Transverse colon (tissue), 4 donors: Measurements from ENCODE around the gene NFKBIZ. TPM values are rescaled to one million over a fixed set of nuclear protein-coding genes. Genes with fewer than 3 reads are reported as not detected.
A peak's percentile ranks its signal among the peaks of the same experiment; 100 is the strongest.
"Not testable (repeated sequence)": the region's sequence is repeated elsewhere in the genome, so short reads cannot be mapped to it uniquely, and the experiment has no call there.

Source experiments
- DNase-seq: peaks from one replicate; pipeline ENCODE4 v3.0.0-alpha.2; 2019
- H3K27ac ChIP-seq, 4 donors: fragments of 200-600 bp; sonication (generic); 2 replicates each; pipeline ENCODE4 v1.5.1; 2016 to 2018; ENCODE audit warnings: inconsistent platforms in 4 of 4
- H3K27me3 ChIP-seq: fragments of 200-600 bp; sonication (generic); 2 replicates; pipeline ENCODE4 v1.5.1; 2017; ENCODE audit warnings: inconsistent platforms
- H3K36me3 ChIP-seq, 4 donors: fragments of 200-600 bp; sonication (generic); 2 replicates each; pipeline ENCODE4 v1.5.1; 2017 to 2019; ENCODE audit warnings: inconsistent platforms in 4 of 4
- H3K4me1 ChIP-seq, 4 donors: fragments of 200-600 bp; sonication (generic); 2 replicates each; pipeline ENCODE4 v1.5.1; 2017 to 2020; ENCODE audit warnings: inconsistent platforms in 4 of 4
- H3K4me3 ChIP-seq, 4 donors: fragments of 200-600 bp; sonication (generic); 1 replicate in 1 of 4; 2 replicates in 3 of 4; pipeline versions ENCODE4 v1.5.1 to v1.6.1; 2017 to 2019; ENCODE audit warnings: inconsistent platforms in 4 of 4
- H3K9me3 ChIP-seq, 2 donors: fragments of 200-600 bp; sonication (generic); 2 replicates each; pipeline ENCODE4 v1.5.1; 2017 to 2019; ENCODE audit warnings: inconsistent platforms in 2 of 2
- EP300 ChIP-seq: sonication (generic); formaldehyde crosslinking; IDR thresholded peaks from one replicate; pipeline ENCODE4 v1.6.1; 2017; ENCODE audit warnings: antibody characterized with exemption, low read depth
- POLR2A ChIP-seq: fragments of 450-650 bp; IDR thresholded peaks from one replicate; pipeline ENCODE4 v1.6.1; 2016; ENCODE audit warnings: antibody characterized with exemption, mild to moderate bottlenecking, moderate library complexity
- POLR2AphosphoS5 ChIP-seq, 3 donors: sonication (generic); formaldehyde crosslinking; IDR thresholded peaks; one replicate each; pipeline ENCODE4 v1.6.1; 2016; ENCODE audit warnings: antibody characterized with exemption in 3 of 3
- WGBS, 2 donors: methylation state at CpG; one replicate each; pipeline ENCODE4 v1.1.5; 2018; ENCODE audit warnings: low coverage in 1 of 2; 5-methylcytosine and 5-hydroxymethylcytosine counted together
- in situ Hi-C, 4 donors: fragments of 200-750 bp; cut with MboI; loops; one replicate each; pipeline versions ENCODE4 v1.15.0 to v1.15.1; 2017; ENCODE audit warnings: low sequenced_read_pairs in 3 of 4, low pct_ligation_motif_present in 1 of 4, low pct_unique_long_range_greater_than_20kb in 1 of 4
- intact Hi-C: fragments of 100-400 bp; cut with DNase I; formaldehyde crosslinking; loops from one replicate; pipeline ENCODE4 v1.15.1; 2023; ENCODE audit warnings: low total_unique reads
- total RNA-seq, 4 donors: library from RNA; depleted of rRNA; stranded (reverse); fragments of >200 nt; gene quantifications; one replicate each; pipeline ENCODE4 v1.1.0, GENCODE V29; 2016
- TF ChIP-seq, protein P1 (sequence below), 5 experiments: fragments of 200-600 bp in 3 of 5; fragments of 450-650 bp in 2 of 5; sonication (generic) in 3 of 5; IDR thresholded peaks; 1 replicate in 2 of 5; 2 replicates in 3 of 5; pipeline ENCODE4 v1.5.1; 2016 to 2017; ENCODE audit warnings: antibody characterized with exemption in 5 of 5, inconsistent platforms in 3 of 5, mild to moderate bottlenecking in 2 of 5, moderate library complexity in 1 of 5

Gene NFKBIZ
- total RNA-seq, 4 donors from 2014 or later: 92.4 to 333 (median 176) TPM

DNA sequence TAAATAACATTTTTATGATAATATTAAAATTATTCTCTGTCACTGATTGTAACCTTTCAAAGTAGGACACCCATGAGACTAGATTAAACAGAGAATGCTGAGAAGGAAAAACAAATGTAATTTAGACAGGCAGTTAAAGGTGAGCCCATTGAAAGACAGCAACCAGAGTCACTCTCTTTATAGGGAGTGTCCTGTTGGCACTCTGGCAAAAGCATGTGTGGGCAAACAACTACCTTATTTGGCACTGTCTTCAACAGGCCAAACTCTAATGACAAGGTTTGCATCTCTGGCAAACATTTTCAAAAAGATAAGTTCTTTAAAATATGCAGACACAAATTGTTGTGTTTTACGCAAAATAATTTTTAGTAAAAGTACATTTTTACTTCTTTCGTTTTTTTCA lies 29.8 kb downstream of the NFKBIZ start:
- Histone ChIP-seq H3K4me1 (peaks cover 0 to 15% (median 8%) of the 10 kb centered on the region in 4 donors), H3K4me3 (no peak overlapping the region), H3K27ac (peak overlapping the region in 2 of 4 donors; percentile 28 to 43), H3K36me3 (no peaks in the 10 kb centered on the region), H3K9me3 (no peaks in the 10 kb centered on the region), H3K27me3 (no peaks in the 10 kb centered on the region)
- WGBS, 2 donors: 50 to 56% methylated on average over 2 of the region's 2 CpGs
- DNase-seq: no peak
- TF ChIP-seq, protein P1, sequence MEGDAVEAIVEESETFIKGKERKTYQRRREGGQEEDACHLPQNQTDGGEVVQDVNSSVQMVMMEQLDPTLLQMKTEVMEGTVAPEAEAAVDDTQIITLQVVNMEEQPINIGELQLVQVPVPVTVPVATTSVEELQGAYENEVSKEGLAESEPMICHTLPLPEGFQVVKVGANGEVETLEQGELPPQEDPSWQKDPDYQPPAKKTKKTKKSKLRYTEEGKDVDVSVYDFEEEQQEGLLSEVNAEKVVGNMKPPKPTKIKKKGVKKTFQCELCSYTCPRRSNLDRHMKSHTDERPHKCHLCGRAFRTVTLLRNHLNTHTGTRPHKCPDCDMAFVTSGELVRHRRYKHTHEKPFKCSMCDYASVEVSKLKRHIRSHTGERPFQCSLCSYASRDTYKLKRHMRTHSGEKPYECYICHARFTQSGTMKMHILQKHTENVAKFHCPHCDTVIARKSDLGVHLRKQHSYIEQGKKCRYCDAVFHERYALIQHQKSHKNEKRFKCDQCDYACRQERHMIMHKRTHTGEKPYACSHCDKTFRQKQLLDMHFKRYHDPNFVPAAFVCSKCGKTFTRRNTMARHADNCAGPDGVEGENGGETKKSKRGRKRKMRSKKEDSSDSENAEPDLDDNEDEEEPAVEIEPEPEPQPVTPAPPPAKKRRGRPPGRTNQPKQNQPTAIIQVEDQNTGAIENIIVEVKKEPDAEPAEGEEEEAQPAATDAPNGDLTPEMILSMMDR (IDR thresholded peaks at IDR 0.05): no peak
- no peak for TF ChIP-seq POLR2AphosphoS5 (IDR thresholded peaks at IDR 0.05)
- no peak for TF ChIP-seq POLR2A
- TF ChIP-seq EP300: no peak
- intact Hi-C loops: no loop called here
- in situ Hi-C loops: no loop called here

GRCh38 chr3:101879623-101880284 lies 30.4 kb downstream of the NFKBIZ start:
- Histone ChIP-seq H3K27me3 (no peaks in the 10 kb centered on the region), H3K9me3 (no peaks in the 10 kb centered on the region), H3K4me1 (peaks cover 0 to 15% (median 8%) of the 10 kb centered on the region in 4 donors), H3K36me3 (no peaks in the 10 kb centered on the region), H3K27ac (peak overlapping the region in 1 of 4 donors; percentile 11), H3K4me3 (no peak overlapping the region)
- no peak for DNase-seq
- WGBS, 2 donors: 44 to 55% methylated on average over 4 to 5 of the region's 5 CpGs
- no peak for TF ChIP-seq POLR2AphosphoS5 (IDR thresholded peaks at IDR 0.05)
- TF ChIP-seq, protein P1 (IDR thresholded peaks at IDR 0.05): no peak
- intact Hi-C loops: no loop called here
- in situ Hi-C loops: no loop called here

DNA sequence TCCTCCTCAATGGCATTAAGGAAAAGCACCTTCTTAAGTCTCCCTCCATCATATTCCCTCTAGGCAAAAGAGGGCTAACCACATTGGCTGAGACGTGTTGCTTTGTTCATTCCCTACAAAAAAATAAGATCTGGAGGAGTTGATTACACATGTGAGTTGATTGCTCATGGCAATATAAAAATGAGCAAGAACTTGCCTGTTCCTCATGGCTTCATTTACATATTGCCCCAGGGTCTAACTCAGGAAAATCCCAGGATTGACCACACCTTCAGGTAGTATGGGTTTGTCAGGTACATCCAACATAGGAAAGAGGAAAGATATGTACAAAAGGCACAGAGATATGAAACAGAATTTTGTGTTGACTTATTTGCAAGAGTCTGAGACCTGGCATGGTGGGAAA lies 35.5 kb downstream of the NFKBIZ start:
- intact Hi-C loops (no loop called here), in situ Hi-C loops (no loop called here)
- no peak for DNase-seq
- Histone ChIP-seq H3K27me3 (no peaks in the 10 kb centered on the region), H3K27ac (no peak overlapping the region), H3K9me3 (no peaks in the 10 kb centered on the region), H3K4me1 (peaks cover 0 to 18% (median 11%) of the 10 kb centered on the region in 4 donors), H3K4me3 (no peak overlapping the region), H3K36me3 (no peaks in the 10 kb centered on the region)
- TF ChIP-seq POLR2A (no peak), POLR2AphosphoS5 (IDR thresholded peaks at IDR 0.05) (no peak), EP300 (no peak)
- TF ChIP-seq, protein P1 (IDR thresholded peaks at IDR 0.05): no peak
- 69 to 83% methylated on average over 1 of the region's 1 CpG for WGBS, 2 donors

GRCh38 chr3:101885584-101885983 lies 36.3 kb downstream of the NFKBIZ start:
- H3K27me3 ChIP-seq, H3K36me3 ChIP-seq, intact Hi-C loops, H3K27ac ChIP-seq, DNase-seq, H3K9me3 ChIP-seq, H3K4me3 ChIP-seq, in situ Hi-C loops: not testable (repeated sequence)
- 95 to 100% methylated on average over 1 to 3 of the region's 3 CpGs for WGBS, 2 donors
- H3K4me1 ChIP-seq: peaks cover 0 to 18% (median 11%) of the 10 kb centered on the region in 4 donors

DNA sequence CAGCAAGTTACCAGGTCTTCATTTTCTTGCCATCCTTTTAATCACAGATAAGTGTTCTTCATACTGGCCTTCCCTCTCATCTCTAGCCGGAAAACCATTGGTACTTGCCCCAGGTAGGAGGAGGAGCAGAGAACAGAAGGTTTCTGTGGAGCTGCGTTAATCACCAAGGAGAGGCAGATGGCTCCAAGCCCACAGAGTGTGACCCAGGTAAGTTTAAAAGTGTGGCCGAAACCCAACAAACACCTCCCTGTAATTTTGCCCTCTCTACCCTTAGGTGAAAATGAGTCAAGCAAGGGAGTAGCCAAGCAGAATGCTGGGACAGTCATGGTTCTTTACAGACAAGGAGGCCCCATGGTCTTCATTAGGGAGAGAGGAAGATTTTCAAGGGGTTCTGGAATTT lies 37.3 kb downstream of the NFKBIZ start:
- WGBS, 2 donors: 80 to 97% methylated on average over 3 of the region's 3 CpGs
- no peak overlapping the region for H3K4me3 ChIP-seq
- intact Hi-C loops: no loop called here

More for the DNA sequence above, 37.3 kb downstream of the NFKBIZ start:
- Histone ChIP-seq H3K27ac (no peak overlapping the region), H3K4me1 (peaks cover 0 to 18% (median 11%) of the 10 kb centered on the region in 4 donors), H3K27me3 (no peaks in the 10 kb centered on the region), H3K36me3 (no peaks in the 10 kb centered on the region), H3K9me3 (no peaks in the 10 kb centered on the region)
- in situ Hi-C loops: no loop called here
- TF ChIP-seq POLR2AphosphoS5 (IDR thresholded peaks at IDR 0.05) (no peak), POLR2A (no peak), EP300 (no peak)
- TF ChIP-seq, protein P1 (IDR thresholded peaks at IDR 0.05): no peak
- DNase-seq: no peak
